WTC11 (cell line): ENCODE measurements around the gene TANGO2. TPM values are rescaled to one million over a fixed set of nuclear protein-coding genes. Genes with fewer than 3 reads are reported as not detected.

Source experiments
- ATAC-seq: fragments of 200-7000 bp; cut with Tn5 transposase; 2 replicates; pipeline ENCODE4 v1.10.0; 2021; ENCODE audit warnings: mild to moderate bottlenecking, moderate library complexity
- CTCF ChIA-PET: fragments of 300-600 bp; sonication (Branson Sonifier 250); formaldehyde crosslinking; loops from one replicate; lab custom pipeline; 2021; ENCODE audit warnings: antibody characterized with exemption; lab: Charles Lee
- POLR2A ChIA-PET: fragments of 350-600 bp; sonication (Branson Sonifier 250); formaldehyde crosslinking; loops from one replicate; lab custom pipeline; 2021; ENCODE audit warnings: antibody characterized with exemption; lab: Charles Lee
- DNase-seq: peaks from one replicate; pipeline ENCODE4 v3.0.0; 2021; ENCODE audit warnings: low spot score
- H3K27ac Mint-ChIP-seq: 2 replicates; pipeline ENCODE4 v1.8.0; 2021; ENCODE audit warnings: mixed read lengths
- H3K27me3 Mint-ChIP-seq: 2 replicates; pipeline ENCODE4 v1.8.0; 2021; ENCODE audit warnings: low read depth, mild to moderate bottlenecking, moderate library complexity, mixed read lengths
- H3K36me3 Mint-ChIP-seq: 2 replicates; pipeline ENCODE4 v1.8.0; 2021; ENCODE audit warnings: mixed read lengths
- H3K4me1 Mint-ChIP-seq: 2 replicates; pipeline ENCODE4 v1.8.0; 2022; ENCODE audit warnings: mixed read lengths
- H3K4me3 Mint-ChIP-seq: 2 replicates; pipeline ENCODE4 v1.8.0; 2021; ENCODE audit warnings: mild to moderate bottlenecking, moderate library complexity, mixed read lengths
- H3K9me3 Mint-ChIP-seq: 2 replicates; pipeline ENCODE4 v1.8.0; 2021; ENCODE audit warnings: mixed read lengths
- CREB1 ChIP-seq: sonication (generic); formaldehyde crosslinking; IDR thresholded peaks from 2 replicates; pipeline ENCODE4 v1.8.0; 2023; ENCODE audit warnings: mild to moderate bottlenecking, missing genetic modification reagents
- E2F1 ChIP-seq: sonication (generic); formaldehyde crosslinking; IDR thresholded peaks from 2 replicates; pipeline ENCODE4 v1.8.0; 2022; ENCODE audit warnings: mild to moderate bottlenecking, missing genetic modification reagents
- ELF4 ChIP-seq: sonication (generic); formaldehyde crosslinking; IDR thresholded peaks from 2 replicates; pipeline ENCODE4 v1.8.1; 2022; ENCODE audit warnings: low read depth, mild to moderate bottlenecking, moderate library complexity, missing genetic modification reagents
- GABPB1 ChIP-seq: sonication (generic); formaldehyde crosslinking; IDR thresholded peaks from 2 replicates; pipeline ENCODE4 v1.8.1; 2023; ENCODE audit warnings: mild to moderate bottlenecking, missing genetic modification reagents
- IRF2 ChIP-seq: sonication (generic); formaldehyde crosslinking; IDR thresholded peaks from 2 replicates; pipeline ENCODE4 v1.8.0; 2022; ENCODE audit warnings: low read depth, missing genetic modification reagents, borderline replicate concordance
- JAZF1 ChIP-seq: fragments of 250-450 bp; sonication (Bioruptor Pico); IDR thresholded peaks from 2 replicates; pipeline ENCODE4 v1.9.0; 2021; ENCODE audit warnings: moderate library complexity, mild to moderate bottlenecking, inconsistent platforms
- MYBL2 ChIP-seq: sonication (generic); formaldehyde crosslinking; IDR thresholded peaks from 2 replicates; pipeline ENCODE4 v1.8.1; 2023; ENCODE audit warnings: mild to moderate bottlenecking, moderate library complexity, missing genetic modification reagents
- NR1H2 ChIP-seq: sonication (generic); formaldehyde crosslinking; IDR thresholded peaks from 2 replicates; pipeline ENCODE4 v1.9.0; 2021; ENCODE audit warnings: mild to moderate bottlenecking, moderate library complexity, missing genetic modification reagents
- NR2C2 ChIP-seq: sonication (generic); formaldehyde crosslinking; IDR thresholded peaks from 2 replicates; pipeline ENCODE4 v1.8.0; 2022; ENCODE audit warnings: mild to moderate bottlenecking, missing genetic modification reagents
- OVOL2 ChIP-seq: fragments of 250-450 bp; sonication (Bioruptor Pico); IDR thresholded peaks from 2 replicates; pipeline ENCODE4 v1.9.0; 2021; ENCODE audit warnings: mild to moderate bottlenecking, borderline replicate concordance
- SMAD3 ChIP-seq: sonication (generic); formaldehyde crosslinking; IDR thresholded peaks from 2 replicates; pipeline ENCODE4 v1.8.0; 2022; ENCODE audit warnings: missing genetic modification reagents, mild to moderate bottlenecking, borderline replicate concordance
- SMAD4 ChIP-seq: sonication (generic); formaldehyde crosslinking; IDR thresholded peaks from 2 replicates; pipeline ENCODE4 v1.8.0; 2022; ENCODE audit warnings: mild to moderate bottlenecking, missing genetic modification reagents
- SOX15 ChIP-seq: fragments of 250-450 bp; sonication (Bioruptor Pico); IDR thresholded peaks from 2 replicates; pipeline ENCODE4 v1.9.0; 2021; ENCODE audit warnings: mild to moderate bottlenecking
- ZNF138 ChIP-seq: sonication (generic); formaldehyde crosslinking; conservative IDR thresholded peaks from 2 replicates; pipeline ENCODE4 v1.8.1; 2022; ENCODE audit warnings: mild to moderate bottlenecking, moderate library complexity, missing genetic modification reagents
- ZNF263 ChIP-seq: sonication (generic); formaldehyde crosslinking; IDR thresholded peaks from 2 replicates; pipeline ENCODE4 v1.8.1; 2022; ENCODE audit warnings: low read depth, mild to moderate bottlenecking, moderate library complexity, missing genetic modification reagents
- ZNF281 ChIP-seq: sonication (generic); formaldehyde crosslinking; IDR thresholded peaks from 2 replicates; pipeline ENCODE4 v1.8.0; 2023; ENCODE audit warnings: mild to moderate bottlenecking, missing genetic modification reagents
- ZNF396 ChIP-seq: fragments of 250-450 bp; sonication (Bioruptor Pico); IDR thresholded peaks from 2 replicates; pipeline ENCODE4 v1.8.0; 2021; ENCODE audit warnings: mild to moderate bottlenecking, moderate library complexity, borderline replicate concordance
- ZNF416 ChIP-seq: fragments of 250-450 bp; sonication (Bioruptor Pico); IDR thresholded peaks from 2 replicates; pipeline ENCODE4 v1.9.0; 2021; ENCODE audit warnings: mild to moderate bottlenecking, inconsistent platforms
- total RNA-seq: library from RNA; stranded (reverse); gene quantifications from 3 replicates; pipeline ENCODE4 v1.2.3, GENCODE V29; 2021
- TF ChIP-seq, protein P1 (sequence below): sonication (generic); formaldehyde crosslinking; IDR thresholded peaks from 2 replicates; pipeline ENCODE4 v1.8.0; 2022; ENCODE audit warnings: missing genetic modification reagents
- TF ChIP-seq, protein P2 (sequence below): sonication (generic); formaldehyde crosslinking; IDR thresholded peaks from 2 replicates; pipeline ENCODE4 v1.8.0; 2023; ENCODE audit warnings: missing genetic modification reagents
- TF ChIP-seq, protein P3 (sequence below): fragments of 250-450 bp; sonication (Bioruptor Pico); IDR thresholded peaks from 2 replicates; pipeline ENCODE4 v1.9.0; 2021; ENCODE audit warnings: moderate library complexity, mild to moderate bottlenecking, inconsistent platforms, borderline replicate concordance
- TF ChIP-seq, protein P4 (sequence below): sonication (generic); formaldehyde crosslinking; IDR thresholded peaks from 2 replicates; pipeline ENCODE4 v1.8.1; 2023; ENCODE audit warnings: mild to moderate bottlenecking, missing genetic modification reagents

TANGO2 gene
- total RNA-seq, 1 experiment from 2014 or later, result 14.8 TPM

DNA sequence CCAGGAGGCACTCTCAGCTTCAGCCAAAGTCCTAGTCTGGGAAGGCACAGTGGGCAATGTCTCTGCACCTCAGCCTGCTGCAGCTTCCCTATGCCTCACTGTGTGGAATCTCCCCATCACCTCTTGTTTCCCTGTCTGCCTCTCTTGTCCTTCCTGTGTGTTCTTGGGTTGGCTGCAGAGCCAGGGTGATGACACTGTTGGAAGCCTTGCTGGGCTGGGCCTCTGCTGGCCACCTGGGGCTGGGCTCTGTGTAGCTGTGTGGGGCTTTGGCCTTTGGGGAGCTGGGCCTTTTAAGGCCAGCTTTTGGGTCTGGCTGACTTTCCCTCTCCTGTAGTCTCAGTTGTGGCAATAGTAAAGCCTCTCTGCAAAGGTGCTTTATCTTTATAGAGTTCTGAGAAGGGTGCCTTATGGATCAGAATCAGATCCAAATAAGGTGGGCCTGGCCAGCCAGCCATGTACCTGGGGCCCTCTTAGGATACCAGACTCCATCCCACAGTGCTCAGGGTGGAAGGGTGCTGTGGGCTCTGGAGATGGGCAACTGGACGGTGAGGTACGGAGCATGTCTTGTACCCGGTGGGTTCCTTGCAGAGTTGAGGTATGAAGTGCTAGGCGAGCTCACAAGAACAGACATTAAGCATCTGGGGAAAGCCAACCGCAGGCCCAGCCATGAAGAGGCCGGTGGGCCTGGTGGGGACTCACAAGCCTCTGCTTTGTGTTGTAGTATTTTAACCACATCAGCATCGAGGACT, 84.7 kb downstream of the TANGO2 start:
- DNase-seq (no peak), ATAC-seq (no peak)
- peaks cover 75% of the 10 kb centered on the region for H3K36me3 Mint-ChIP-seq
- H3K4me1 Mint-ChIP-seq, result peaks cover 6% of the 10 kb centered on the region
- no peak overlapping the region for H3K4me3 Mint-ChIP-seq
- no peaks in the 10 kb centered on the region for H3K9me3 Mint-ChIP-seq
- ChIA-PET POLR2A (no interaction called here), CTCF (no interaction called here)
- no peaks in the 10 kb centered on the region for H3K27me3 Mint-ChIP-seq
- no peak overlapping the region for H3K27ac Mint-ChIP-seq
- no peak for TF ChIP-seq MYBL2 (CRISPR knock-in tag)
- no peak for TF ChIP-seq ZNF416 (CRISPR knock-in tag)
- TF ChIP-seq ZNF396 (CRISPR knock-in tag), result no peak
- TF ChIP-seq OVOL2 (CRISPR knock-in tag), result no peak
- TF ChIP-seq NR1H2 (CRISPR knock-in tag), result no peak
- TF ChIP-seq ZNF138 (CRISPR knock-in tag), result no peak
- TF ChIP-seq, protein P1, sequence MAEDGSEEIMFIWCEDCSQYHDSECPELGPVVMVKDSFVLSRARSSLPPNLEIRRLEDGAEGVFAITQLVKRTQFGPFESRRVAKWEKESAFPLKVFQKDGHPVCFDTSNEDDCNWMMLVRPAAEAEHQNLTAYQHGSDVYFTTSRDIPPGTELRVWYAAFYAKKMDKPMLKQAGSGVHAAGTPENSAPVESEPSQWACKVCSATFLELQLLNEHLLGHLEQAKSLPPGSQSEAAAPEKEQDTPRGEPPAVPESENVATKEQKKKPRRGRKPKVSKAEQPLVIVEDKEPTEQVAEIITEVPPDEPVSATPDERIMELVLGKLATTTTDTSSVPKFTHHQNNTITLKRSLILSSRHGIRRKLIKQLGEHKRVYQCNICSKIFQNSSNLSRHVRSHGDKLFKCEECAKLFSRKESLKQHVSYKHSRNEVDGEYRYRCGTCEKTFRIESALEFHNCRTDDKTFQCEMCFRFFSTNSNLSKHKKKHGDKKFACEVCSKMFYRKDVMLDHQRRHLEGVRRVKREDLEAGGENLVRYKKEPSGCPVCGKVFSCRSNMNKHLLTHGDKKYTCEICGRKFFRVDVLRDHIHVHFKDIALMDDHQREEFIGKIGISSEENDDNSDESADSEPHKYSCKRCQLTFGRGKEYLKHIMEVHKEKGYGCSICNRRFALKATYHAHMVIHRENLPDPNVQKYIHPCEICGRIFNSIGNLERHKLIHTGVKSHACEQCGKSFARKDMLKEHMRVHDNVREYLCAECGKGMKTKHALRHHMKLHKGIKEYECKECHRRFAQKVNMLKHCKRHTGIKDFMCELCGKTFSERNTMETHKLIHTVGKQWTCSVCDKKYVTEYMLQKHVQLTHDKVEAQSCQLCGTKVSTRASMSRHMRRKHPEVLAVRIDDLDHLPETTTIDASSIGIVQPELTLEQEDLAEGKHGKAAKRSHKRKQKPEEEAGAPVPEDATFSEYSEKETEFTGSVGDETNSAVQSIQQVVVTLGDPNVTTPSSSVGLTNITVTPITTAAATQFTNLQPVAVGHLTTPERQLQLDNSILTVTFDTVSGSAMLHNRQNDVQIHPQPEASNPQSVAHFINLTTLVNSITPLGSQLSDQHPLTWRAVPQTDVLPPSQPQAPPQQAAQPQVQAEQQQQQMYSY (CRISPR knock-in tag), result no peak
- no peak for TF ChIP-seq ZNF263 (CRISPR knock-in tag)
- TF ChIP-seq, protein P2, sequence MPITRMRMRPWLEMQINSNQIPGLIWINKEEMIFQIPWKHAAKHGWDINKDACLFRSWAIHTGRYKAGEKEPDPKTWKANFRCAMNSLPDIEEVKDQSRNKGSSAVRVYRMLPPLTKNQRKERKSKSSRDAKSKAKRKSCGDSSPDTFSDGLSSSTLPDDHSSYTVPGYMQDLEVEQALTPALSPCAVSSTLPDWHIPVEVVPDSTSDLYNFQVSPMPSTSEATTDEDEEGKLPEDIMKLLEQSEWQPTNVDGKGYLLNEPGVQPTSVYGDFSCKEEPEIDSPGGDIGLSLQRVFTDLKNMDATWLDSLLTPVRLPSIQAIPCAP (CRISPR knock-in tag), result no peak

GRCh38 chr22:20106205-20106848, 85.4 kb downstream of the TANGO2 start:
- H3K4me3 Mint-ChIP-seq, result no peak overlapping the region
- TF ChIP-seq SMAD3 (CRISPR knock-in tag) (no peak), JAZF1 (CRISPR knock-in tag) (no peak), GABPB1 (CRISPR knock-in tag) (no peak), ZNF416 (CRISPR knock-in tag) (no peak), SMAD4 (CRISPR knock-in tag) (no peak), ZNF281 (CRISPR knock-in tag) (no peak), CREB1 (CRISPR knock-in tag) (no peak), NR1H2 (CRISPR knock-in tag) (no peak), SOX15 (CRISPR knock-in tag) (no peak), IRF2 (CRISPR knock-in tag) (no peak), ELF4 (CRISPR knock-in tag) (no peak), E2F1 (CRISPR knock-in tag) (no peak), NR2C2 (no peak), ZNF396 (CRISPR knock-in tag) (no peak)
- TF ChIP-seq, protein P3, sequence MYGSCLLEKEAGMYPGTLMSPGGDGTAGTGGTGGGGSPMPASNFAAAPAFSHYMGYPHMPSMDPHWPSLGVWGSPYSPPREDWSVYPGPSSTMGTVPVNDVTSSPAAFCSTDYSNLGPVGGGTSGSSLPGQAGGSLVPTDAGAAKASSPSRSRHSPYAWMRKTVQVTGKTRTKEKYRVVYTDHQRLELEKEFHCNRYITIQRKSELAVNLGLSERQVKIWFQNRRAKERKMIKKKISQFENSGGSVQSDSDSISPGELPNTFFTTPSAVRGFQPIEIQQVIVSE (CRISPR knock-in tag), result no peak
- TF ChIP-seq, protein P2 (CRISPR knock-in tag), result no peak
- TF ChIP-seq, protein P4, sequence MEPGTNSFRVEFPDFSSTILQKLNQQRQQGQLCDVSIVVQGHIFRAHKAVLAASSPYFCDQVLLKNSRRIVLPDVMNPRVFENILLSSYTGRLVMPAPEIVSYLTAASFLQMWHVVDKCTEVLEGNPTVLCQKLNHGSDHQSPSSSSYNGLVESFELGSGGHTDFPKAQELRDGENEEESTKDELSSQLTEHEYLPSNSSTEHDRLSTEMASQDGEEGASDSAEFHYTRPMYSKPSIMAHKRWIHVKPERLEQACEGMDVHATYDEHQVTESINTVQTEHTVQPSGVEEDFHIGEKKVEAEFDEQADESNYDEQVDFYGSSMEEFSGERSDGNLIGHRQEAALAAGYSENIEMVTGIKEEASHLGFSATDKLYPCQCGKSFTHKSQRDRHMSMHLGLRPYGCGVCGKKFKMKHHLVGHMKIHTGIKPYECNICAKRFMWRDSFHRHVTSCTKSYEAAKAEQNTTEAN (CRISPR knock-in tag), result no peak

More at GRCh38 chr22:20106205-20106848, 85.4 kb downstream of the TANGO2 start:
- ChIA-PET POLR2A (no interaction called here), CTCF (interaction anchor here (1.2 kb wide), 1 partner anchor 376 kb away, joined by 3 read pairs; no protein-coding TSS in a partner anchor)
- H3K27me3 Mint-ChIP-seq, result no peaks in the 10 kb centered on the region
- no peaks in the 10 kb centered on the region for H3K9me3 Mint-ChIP-seq
- H3K27ac Mint-ChIP-seq, result no peak overlapping the region
- ATAC-seq (no peak), DNase-seq (no peak)
- peaks cover 75% of the 10 kb centered on the region for H3K36me3 Mint-ChIP-seq
- H3K4me1 Mint-ChIP-seq, result no peaks in the 10 kb centered on the region
